GM19193 (cell line): ENCODE data around the gene MBD3L2.

ENCODE experiments used
- POLR2A ChIP-seq: IDR thresholded peaks from 4 replicates; pipeline ENCODE4 v1.6.1; 2011; ENCODE audit not compliant: insufficient read depth, insufficient read length; ENCODE audit errors: extremely low read depth

The MBD3L2 gene

GRCh38 chr19:7063764-7064418 lies 14.8 kb downstream of the MBD3L2 start:
- TF ChIP-seq POLR2A, result no peak

- TF ChIP-seq POLR2A, result no peak
These were observed 18.6 kb downstream of the MBD3L2 start for GRCh38 chr19:7067716-7068115.

DNA sequence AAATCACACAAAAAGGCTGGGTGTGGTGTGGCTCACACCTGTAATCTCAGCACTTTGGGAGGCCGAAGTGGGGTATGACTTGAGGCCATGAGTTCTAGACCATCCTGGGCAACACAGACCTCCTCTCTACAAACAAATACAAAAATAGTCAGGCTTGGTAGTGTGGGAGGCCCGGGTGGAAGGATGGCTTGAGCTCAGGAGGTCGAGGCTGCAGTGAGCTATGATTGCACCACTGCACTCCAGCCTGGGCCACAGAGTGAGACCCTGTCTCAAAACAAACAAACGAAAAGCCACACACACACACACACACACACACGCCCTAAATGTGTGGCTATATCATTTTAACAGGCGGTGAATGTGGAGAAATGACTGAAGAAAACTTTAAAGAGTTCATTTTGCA lies 19.5 kb downstream of the MBD3L2 start:
- no peak for TF ChIP-seq POLR2A

GRCh38 chr19:7069042-7069903 lies 20.2 kb downstream of the MBD3L2 start, which contains the start of gene ZNF557:
Gene ZNF557, plus strand, starts transcription at chr19:7069703. Its CDS starts 5,372 bp downstream, at chr19:7075075.
- TF ChIP-seq POLR2A, result peak; percentile 96

- TF ChIP-seq POLR2A, result no peak
These were observed 20.7 kb downstream of the MBD3L2 start for GRCh38 chr19:7069904-7070226.

- TF ChIP-seq POLR2A, result no peak
These were observed 23.4 kb downstream of the MBD3L2 start for GRCh38 chr19:7072541-7072940.

DNA sequence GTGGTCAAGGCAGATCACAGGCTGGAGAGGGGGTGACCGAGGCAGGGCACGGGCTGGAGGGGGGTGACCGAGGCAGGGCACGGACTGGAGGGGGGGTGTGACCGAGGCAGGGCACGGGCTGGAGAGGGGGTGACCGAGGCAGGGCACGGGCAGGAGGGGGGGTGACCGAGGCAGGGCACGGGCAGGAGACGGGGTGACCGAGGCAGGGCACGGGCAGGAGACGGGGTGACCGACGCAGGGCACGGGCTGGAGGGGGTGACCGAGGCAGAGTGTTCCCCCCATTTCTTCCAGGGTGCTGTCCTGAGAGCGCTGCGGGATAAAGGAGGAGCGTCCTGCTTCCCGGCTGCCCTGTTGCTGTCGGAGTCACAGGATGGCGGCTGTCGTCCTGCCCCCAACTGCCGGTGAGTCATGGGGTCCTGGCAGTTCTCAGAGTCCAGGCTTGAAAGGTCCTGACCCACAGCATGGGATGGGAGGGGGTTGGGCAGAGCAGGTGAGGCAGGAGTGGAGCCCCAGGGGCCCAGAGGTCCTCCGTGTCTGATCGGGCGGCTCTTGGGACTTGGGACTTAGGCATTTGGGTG lies 25.7 kb downstream of the MBD3L2 start:
- TF ChIP-seq POLR2A, result no peak

GRCh38 chr19:7076151-7076550 lies 27.0 kb downstream of the MBD3L2 start:
- no peak for TF ChIP-seq POLR2A

DNA sequence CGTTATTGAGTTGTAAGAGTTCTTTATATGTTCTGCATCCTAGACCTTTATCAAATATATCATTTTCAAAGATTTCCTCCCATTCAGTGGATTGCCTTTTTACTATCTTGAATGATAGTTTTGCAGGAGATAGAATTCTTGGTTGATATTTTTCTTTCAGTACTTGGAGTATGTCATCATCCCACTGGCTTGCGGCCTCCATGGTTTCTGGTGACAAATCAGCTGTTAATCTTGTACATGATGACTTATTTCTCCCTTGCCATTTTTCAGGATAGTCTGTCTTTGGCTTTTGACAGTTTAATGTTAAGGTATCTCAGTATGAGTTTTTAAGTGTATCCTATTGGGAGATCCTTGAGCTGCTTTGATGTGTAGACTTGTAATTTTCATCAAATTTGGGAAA lies 28.9 kb downstream of the MBD3L2 start:
- no peak for TF ChIP-seq POLR2A

DNA sequence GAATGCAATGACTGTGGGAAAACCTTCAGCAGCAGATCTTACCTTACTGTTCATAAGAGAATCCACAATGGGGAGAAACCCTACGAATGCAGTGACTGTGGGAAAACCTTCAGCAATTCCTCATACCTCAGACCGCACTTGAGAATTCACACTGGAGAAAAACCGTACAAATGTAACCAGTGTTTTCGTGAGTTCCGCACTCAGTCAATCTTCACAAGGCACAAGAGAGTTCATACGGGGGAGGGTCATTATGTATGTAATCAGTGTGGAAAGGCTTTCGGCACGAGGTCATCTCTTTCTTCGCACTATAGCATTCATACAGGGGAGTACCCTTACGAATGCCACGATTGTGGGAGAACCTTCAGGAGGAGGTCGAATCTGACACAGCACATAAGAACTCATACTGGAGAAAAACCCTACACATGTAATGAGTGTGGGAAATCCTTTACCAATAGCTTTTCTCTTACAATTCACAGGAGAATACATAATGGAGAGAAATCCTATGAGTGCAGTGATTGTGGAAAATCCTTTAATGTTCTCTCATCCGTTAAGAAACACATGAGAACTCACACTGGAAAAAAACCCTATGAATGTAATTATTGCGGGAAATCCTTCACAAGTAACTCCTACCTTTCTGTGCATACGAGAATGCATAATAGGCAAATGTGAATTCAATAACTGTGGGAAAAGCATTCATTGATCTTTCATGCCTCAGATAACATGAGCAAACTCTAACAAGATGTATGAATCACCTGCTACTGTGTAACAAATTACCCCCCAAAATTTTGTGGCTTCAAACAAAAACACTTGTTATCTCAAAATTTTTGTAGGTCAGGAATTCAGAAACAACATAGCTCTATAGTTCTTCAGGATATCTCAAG lies 34.2 kb downstream of the MBD3L2 start:
- no peak for TF ChIP-seq POLR2A

DNA sequence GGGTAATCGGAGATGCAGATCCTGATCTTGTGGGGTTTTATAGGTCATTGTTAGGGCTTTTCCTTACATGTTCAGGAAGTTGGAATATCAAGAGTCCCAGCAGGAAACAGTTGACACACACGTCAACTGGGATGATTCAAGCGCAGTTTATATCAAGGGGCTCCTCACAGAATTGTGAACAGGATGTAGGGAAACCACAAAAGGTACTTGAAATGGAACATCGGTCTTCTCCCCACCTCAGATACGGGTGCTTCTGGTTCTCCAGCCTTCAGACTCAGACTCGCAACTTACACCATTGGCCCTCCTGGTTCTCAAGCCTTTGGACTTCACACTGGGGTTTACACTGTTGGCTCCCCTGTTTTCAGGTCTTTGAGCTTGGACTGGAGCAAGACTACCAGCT lies 39.9 kb downstream of the MBD3L2 start:
- no peak for TF ChIP-seq POLR2A

DNA sequence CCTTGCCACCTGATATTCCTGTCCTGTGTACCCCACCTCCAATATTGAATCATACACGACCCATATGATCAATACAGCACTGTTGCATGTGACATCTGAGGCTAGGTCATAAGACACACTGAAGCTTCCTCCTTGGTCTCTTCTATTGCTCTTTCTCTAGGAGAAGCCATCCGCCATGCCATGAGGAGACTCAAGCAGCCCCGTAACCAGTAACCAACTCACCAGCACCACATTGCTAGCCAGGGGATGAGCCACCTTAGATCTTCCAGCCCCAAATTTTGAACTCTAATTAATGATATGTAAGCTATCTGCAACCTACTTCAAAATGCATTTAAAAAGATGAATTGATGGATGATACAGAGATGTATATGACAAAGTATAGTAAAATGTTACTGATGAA lies 49.0 kb downstream of the MBD3L2 start:
- TF ChIP-seq POLR2A, result no peak

- TF ChIP-seq POLR2A, result peak; percentile 66
These were observed 49.8 kb downstream of the MBD3L2 start for GRCh38 chr19:7098701-7099596.

- TF ChIP-seq POLR2A, result no peak
These were observed 50.4 kb downstream of the MBD3L2 start for GRCh38 chr19:7099597-7099921.
